Fibroblast of villous mesenchyme (primary cell): ENCODE results near the gene HIP1R. TPM values are rescaled to one million over a fixed set of nuclear protein-coding genes. Genes with fewer than 3 reads are reported as not detected.
"Not testable (repeated sequence)": the region's sequence is repeated elsewhere in the genome, so short reads cannot be mapped to it uniquely, and the experiment has no call there.

Source experiments
- DNase-seq: peaks from one replicate; pipeline ENCODE4 v3.0.0-alpha.2; 2010; ENCODE audit warnings: low read depth
- H3K4me3 ChIP-seq: 2 replicates; pipeline ENCODE4 v1.5.1; 2011; ENCODE audit warnings: low read depth, mild to moderate bottlenecking, low read length
- CTCF ChIP-seq: IDR thresholded peaks from 2 replicates; pipeline ENCODE4 v1.5.1; 2012; ENCODE audit warnings: low read depth, mild to moderate bottlenecking, low read length; ENCODE audit not compliant: insufficient read depth
- total RNA-seq: library from RNA; depleted of rRNA; stranded (reverse); fragments of >200 nt; gene quantifications from 2 replicates; pipeline ENCODE4 v1.2.3, GENCODE V29; 2012

Gene HIP1R
- total RNA-seq, 1 donor: 11.2 TPM

- no peak overlapping the region for H3K4me3 ChIP-seq
- DNase-seq: no peak
- TF ChIP-seq CTCF: no peak
Measured at GRCh38 chr12:122903693-122904034, 68.4 kb downstream of the HIP1R start.

GRCh38 chr12:122905258-122905657 lies 70.0 kb downstream of the HIP1R start:
- not testable (repeated sequence) for DNase-seq, H3K4me3 ChIP-seq

GRCh38 chr12:122908915-122909314 lies 73.7 kb downstream of the HIP1R start:
- TF ChIP-seq CTCF: no peak
- no peak for DNase-seq
- H3K4me3 ChIP-seq: no peak overlapping the region

GRCh38 chr12:122909442-122910288 lies 74.4 kb downstream of the HIP1R start:
- no peak for DNase-seq
- no peak for TF ChIP-seq CTCF
- H3K4me3 ChIP-seq: no peak overlapping the region

Other genes starting within 250 kb of the HIP1R start
- under 0.01 TPM in 1 of 2 replicates, not detected in the other for gene HCAR2, start 132.1 kb upstream of the HIP1R start, total RNA-seq
- not detected in 2 replicates for gene HCAR3, start 118.6 kb upstream of the HIP1R start, total RNA-seq
- gene HCAR1, start 104.6 kb upstream of the HIP1R start, total RNA-seq: 0.43 and 0.97 TPM in 2 replicates
- gene DENR, start 82.6 kb upstream of the HIP1R start, total RNA-seq: 40.3 and 46.6 TPM in 2 replicates
- gene CCDC62, start 60.9 kb upstream of the HIP1R start, total RNA-seq: 0.32 and 0.86 TPM in 2 replicates
- 21.2 and 26.4 TPM in 2 replicates for gene VPS37B, start 60.7 kb downstream of the HIP1R start, total RNA-seq
- 12.1 and 12.9 TPM in 2 replicates for gene ABCB9, start 131.0 kb downstream of the HIP1R start, total RNA-seq
- 7.3 and 11.9 TPM in 2 replicates for gene OGFOD2, start 139.8 kb downstream of the HIP1R start, total RNA-seq
- 117 and 161 TPM in 2 replicates for gene ARL6IP4, start 145.2 kb downstream of the HIP1R start, total RNA-seq